GM19463 (cell line): Measurements from ENCODE around the gene JMJD8.
A peak's percentile ranks its signal among the peaks of the same experiment; 100 is the strongest.
"Not testable (repeated sequence)": the region's sequence is repeated elsewhere in the genome, so short reads cannot be mapped to it uniquely, and the experiment has no call there.

ENCODE experiments used
- ATAC-seq: cut with Tn5 transposase; IDR thresholded peaks from one replicate; pipeline ENCODE4 v1.9.1; 2021; ENCODE audit warnings: mild to moderate bottlenecking, moderate library complexity; ENCODE audit not compliant: unreplicated experiment

Gene JMJD8

GRCh38 chr16:693766-694165 is 9.6 kb upstream of the JMJD8 start:
- ATAC-seq = no peak

GRCh38 chr16:693364-693763 is 9.2 kb upstream of the JMJD8 start:
- ATAC-seq = no peak

GRCh38 chr16:692356-693108 is 8.4 kb upstream of the JMJD8 start:
- no peak for ATAC-seq

- ATAC-seq = not testable (repeated sequence)
Measured at GRCh38 chr16:691242-691641, 7.1 kb upstream of the JMJD8 start.

- no peak for ATAC-seq
Measured at GRCh38 chr16:689175-689897, 5.2 kb upstream of the JMJD8 start.

- no peak for ATAC-seq
Measured at GRCh38 chr16:687499-687898, 3.4 kb upstream of the JMJD8 start.

GRCh38 chr16:686459-687260 is 2.5 kb upstream of the JMJD8 start:
- no peak for ATAC-seq

- ATAC-seq = no peak
Measured at GRCh38 chr16:685967-686366, 1.8 kb upstream of the JMJD8 start.

- ATAC-seq = no peak
Measured at GRCh38 chr16:684961-685696, 995 bp upstream of the JMJD8 start.

GRCh38 chr16:683396-684070 is 601 bp downstream of the JMJD8 start:
- no peak for ATAC-seq

- no peak for ATAC-seq
Measured at GRCh38 chr16:682493-683395, 1.4 kb downstream of the JMJD8 start.

- no peak for ATAC-seq
Measured at GRCh38 chr16:681746-682427, 2.2 kb downstream of the JMJD8 start.

- no peak for ATAC-seq
Measured at GRCh38 chr16:680967-681745, 3.0 kb downstream of the JMJD8 start.

- no peak for ATAC-seq
Measured at GRCh38 chr16:680625-680945, 3.5 kb downstream of the JMJD8 start.

- peak; percentile 43 for ATAC-seq
Measured at GRCh38 chr16:679814-680624, 4.1 kb downstream of the JMJD8 start, which contains the start of gene STUB1. TSS of gene STUB1 (plus strand) at chr16:680410. CDS start at chr16:680526, 116 bp downstream.

- ATAC-seq = no peak
Measured at GRCh38 chr16:678858-679813, 5.0 kb downstream of the JMJD8 start.
